Peyer's patch (tissue), 4 donors: ENCODE measurements around the gene OR5D14.

Source experiments
- CTCF ChIP-seq, 6 experiments: fragments of 450-650 bp in 4 of 6; fragments of 200-600 bp in 2 of 6; sonication (generic) in 1 of 6; IDR thresholded peaks; one replicate each; pipeline ENCODE4 v1.5.1; 2017 to 2019; ENCODE audit warnings: antibody characterized with exemption in 6 of 6, mild to moderate bottlenecking in 3 of 6, moderate library complexity in 1 of 6
- POLR2A ChIP-seq, 2 donors: fragments of 450-650 bp; IDR thresholded peaks; one replicate each; pipeline ENCODE4 v1.5.1; 2017; ENCODE audit warnings: antibody characterized with exemption in 2 of 2, mild to moderate bottlenecking in 2 of 2, moderate library complexity in 2 of 2

GRCh38 chr11:55795256-55795655 is at the start of gene OR5D14:
- TF ChIP-seq CTCF (IDR thresholded peaks at IDR 0.05): no peak
- TF ChIP-seq POLR2A (IDR thresholded peaks at IDR 0.05): no peak
